HuH-7 (cell line): Measurements from ENCODE around the gene TMSB10.
"Not testable (repeated sequence)": the region's sequence is repeated elsewhere in the genome, so short reads cannot be mapped to it uniquely, and the experiment has no call there.

ENCODE experiments used
- DNase-seq: peaks from one replicate; pipeline ENCODE4 v3.0.0; 2011; ENCODE audit warnings: low spot score

Gene TMSB10

DNA sequence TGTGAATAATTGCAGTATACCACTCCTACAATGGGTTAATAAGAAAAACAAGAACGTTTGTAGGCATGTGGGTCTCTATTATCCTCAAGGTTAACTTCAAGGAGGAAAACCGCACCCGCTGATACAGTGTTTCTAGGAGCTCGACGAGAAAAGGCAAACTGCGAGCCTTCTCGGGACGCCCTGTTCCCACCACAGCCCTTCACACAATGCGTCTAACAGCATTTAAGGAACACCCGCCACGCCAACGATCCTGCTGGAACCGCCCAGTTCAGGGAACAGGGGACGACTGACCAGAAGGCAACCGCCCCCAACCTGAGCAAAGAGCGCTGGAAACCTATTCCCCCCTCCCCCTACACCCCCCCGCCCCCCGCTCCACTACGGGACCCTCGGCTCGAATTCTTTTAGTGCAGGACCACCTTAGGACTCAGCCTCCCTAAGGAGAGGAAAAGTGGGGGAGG, 710 bp upstream of the TMSB10 start:
- DNase-seq, result peak; percentile 70

DNA sequence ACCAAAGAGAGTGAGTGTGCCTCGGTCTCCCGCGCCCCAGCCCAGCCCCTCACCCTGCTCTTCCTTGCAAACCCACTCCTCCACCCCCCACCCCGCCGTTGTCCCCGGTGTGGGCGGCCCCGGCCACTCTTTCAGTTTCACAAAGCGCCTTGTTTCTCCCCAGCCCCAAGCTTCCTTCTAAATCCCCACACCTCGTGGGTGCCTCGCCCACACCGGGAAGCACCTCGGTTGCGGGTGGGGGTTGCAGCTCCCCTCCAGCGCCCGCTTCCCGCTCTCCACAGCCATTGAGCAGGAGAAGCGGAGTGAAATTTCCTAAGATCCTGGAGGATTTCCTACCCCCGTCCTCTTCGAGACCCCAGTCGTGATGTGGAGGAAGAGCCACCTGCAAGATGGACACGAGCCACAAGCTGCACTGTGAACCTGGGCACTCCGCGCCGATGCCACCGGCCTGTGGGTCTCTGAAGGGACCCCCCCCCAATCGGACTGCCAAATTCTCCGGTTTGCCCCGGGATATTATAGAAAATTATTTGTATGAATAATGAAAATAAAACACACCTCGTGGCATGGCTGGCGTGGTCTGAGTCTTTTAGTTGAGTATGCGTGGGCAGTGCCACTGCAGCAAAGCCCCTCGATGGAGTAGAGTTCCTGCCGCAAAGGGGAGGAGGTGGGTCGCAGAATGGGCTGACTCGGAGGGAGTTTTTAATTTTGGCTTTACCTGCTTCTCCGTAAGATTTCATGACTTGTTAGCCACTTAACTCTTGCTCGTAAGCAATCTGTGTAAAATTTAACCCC, 848 bp downstream of the TMSB10 start:
- no peak for DNase-seq

DNA sequence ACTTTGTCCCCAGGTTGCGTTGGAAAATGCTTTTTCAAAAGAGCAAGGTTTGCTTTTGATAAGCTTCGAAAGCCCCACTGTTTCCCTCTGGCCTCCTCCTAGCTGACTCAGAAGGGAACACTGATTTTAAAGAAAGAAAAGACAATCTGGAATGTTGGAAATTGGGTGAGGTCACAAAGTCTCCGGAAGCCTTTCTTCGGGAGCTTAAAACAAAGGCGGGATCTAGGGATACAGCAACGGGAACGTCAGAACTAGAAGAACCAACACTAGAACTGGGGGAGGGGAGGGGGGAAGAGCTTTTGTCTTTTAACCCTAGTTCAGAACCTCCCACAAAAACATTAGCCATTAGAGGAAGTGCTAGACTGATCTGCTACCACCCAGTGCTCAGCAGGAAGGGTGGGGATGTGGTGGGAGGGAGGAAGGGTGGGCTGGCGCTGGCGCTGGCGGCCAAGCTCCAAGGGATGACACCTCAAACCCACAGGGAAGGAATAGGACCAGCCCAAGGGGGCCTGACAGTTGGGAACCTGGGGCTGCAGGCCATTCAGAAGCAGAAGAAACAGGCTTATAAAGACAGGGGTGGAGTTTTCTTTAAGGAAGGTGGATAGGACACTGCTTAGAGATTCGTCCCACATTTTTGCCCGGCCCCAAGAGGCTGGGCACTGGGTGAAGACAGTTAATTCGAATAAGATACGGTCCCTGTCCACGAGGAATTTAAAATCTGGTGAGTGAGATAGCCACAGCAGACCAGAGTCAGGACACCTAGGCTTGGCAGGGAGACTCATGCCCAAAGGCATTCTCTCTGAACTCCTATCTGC, 1.7 kb downstream of the TMSB10 start:
- no peak for DNase-seq

DNA sequence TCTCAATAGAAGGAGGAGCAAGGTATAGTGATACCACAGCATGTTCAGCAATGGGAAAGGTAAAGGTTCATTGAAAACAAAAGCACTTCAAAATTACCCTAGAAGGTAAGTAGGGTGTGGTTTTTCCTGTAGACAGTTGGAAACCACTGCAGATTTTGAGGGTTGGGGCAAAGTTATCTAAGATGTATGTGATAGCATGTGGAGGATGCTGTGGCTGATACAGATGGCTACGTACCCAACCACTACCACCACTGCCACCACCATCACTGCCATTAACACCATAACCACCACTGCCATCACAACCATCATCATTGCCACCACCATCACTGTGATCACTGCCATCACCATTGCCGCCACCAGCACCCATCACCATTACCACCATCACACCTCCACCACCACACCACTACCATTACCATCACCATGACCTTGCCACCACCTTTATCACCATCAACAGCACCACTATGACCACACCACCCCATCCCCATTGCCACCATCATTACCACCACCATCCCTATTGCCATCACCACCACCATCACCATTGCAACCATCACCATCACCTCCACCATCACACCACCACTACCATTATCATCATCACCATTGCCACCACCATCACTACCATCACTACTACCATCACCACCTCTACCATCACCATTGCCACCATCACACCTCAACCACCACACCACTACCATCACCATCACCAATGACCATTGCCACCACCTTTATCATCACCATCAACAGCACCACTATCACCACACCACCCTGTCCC, 3.7 kb downstream of the TMSB10 start:
- DNase-seq, result no peak

- DNase-seq, result no peak
Observed at GRCh38 chr2:84911135-84911678, 5.8 kb downstream of the TMSB10 start.

DNA sequence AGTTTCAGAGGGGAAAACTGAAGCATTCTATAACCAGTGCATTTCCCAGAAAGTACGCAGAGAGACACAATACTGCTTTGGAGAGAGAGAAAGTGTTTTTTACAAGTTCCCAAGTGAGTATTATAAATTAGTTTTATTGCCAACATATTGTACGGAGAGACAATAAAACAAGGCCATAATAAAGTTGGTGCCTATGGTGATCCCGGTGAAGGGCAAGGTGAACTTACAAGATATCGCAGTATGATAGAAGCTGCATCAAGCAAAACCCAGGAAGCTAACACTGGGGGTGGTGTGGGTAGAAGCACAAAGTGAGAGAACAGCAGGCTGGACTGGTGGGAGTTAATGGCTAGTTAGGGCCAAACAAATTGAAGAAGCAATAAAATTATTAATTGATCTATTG, 7.5 kb downstream of the TMSB10 start:
- DNase-seq, result no peak

DNA sequence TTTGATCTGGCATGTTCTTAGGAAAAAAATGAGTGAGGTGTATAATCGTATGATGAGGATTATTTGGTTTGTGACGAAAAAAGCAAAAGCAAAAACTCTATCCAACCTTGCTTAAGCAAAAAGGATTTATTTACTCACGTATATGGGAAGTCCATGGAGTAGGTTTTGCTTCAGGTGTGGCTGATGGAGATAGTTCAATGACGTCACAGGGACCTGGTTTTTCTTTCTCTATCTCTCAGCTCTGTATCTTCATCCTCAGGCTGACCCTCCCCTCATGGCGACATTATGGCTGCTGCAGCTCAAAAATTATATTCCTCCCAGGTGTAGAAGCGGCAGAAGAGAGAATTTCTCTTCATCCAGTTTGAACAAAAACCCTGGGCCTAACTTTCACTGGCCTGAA, 8.9 kb downstream of the TMSB10 start:
- no peak for DNase-seq

GRCh38 chr2:84915675-84916074, 10.2 kb downstream of the TMSB10 start:
- DNase-seq, result not testable (repeated sequence)

DNA sequence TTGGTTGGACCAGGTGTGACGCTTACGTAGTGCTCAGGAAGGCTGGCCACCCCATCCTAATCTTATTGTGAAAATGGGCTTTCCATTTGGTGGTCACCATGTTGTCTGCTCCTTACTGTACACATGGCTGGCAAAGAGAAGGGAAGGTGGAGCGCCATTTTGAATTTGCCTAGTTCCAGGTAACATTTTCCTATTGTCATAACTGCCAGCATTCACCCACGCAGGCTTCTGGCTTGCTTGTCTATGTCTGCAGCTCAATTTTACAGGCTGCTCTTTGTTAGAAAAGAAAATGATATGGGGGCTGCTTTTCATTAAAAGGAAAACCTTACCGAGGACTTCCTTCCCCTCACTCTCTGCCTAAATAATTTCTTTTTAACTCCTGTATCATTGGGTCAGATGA, 12.4 kb downstream of the TMSB10 start:
- not testable (repeated sequence) for DNase-seq

DNA sequence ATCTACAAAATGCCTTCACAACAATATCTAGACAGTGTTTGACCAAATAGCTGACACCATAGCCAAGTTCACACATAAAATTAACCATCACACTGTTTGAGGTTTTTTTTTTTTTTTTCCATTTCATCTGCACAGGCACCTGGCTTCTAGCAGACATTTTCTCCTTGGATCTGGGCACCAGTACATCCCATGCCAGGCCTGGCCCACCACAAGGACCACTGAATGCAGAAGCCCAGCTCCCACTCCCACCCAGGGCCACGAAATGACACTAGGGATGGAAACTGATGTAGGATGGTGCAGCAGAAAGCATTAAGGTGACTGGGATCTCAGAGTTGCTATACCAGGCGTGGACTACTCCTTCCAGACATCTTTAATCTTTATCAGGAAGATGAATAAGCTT, 13.0 kb downstream of the TMSB10 start:
- DNase-seq, result no peak

DNA sequence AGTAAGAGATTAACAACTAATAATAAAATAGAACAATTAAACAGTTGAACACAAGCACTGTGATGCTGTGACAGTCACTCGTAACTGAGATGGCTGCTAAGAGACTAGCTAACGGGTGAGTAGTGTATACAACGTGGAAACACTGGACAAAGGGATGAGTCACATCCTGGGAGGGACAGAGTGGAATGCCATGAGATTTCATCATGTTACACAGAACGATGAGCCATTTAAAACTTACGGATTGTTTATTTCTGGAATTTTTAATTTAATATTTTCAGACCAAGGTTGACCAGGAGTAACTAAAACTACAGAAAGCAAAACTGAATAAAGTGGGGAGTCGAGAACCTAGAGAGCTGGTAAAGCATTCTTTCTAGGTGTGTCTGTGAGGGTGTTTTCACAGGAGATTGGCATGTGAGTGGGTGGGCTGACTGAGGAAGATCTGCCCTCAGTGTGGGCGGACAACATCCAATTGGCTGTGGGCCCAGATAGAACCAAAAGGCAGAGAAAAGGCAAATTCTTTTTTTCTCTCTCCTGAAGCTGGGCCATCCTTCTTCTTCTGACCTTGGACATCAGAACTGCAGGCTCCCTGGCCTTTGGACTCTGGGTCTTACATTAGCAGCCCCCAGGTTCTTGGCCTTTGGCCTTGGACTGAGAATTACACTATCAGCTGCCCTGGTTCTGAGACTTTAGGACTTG, 14.6 kb downstream of the TMSB10 start:
- DNase-seq, result peak; percentile 58

GRCh38 chr2:84923009-84923408, 17.6 kb downstream of the TMSB10 start:
- DNase-seq, result no peak

- DNase-seq, result no peak
Observed at GRCh38 chr2:84924173-84925106, 19.0 kb downstream of the TMSB10 start.

DNA sequence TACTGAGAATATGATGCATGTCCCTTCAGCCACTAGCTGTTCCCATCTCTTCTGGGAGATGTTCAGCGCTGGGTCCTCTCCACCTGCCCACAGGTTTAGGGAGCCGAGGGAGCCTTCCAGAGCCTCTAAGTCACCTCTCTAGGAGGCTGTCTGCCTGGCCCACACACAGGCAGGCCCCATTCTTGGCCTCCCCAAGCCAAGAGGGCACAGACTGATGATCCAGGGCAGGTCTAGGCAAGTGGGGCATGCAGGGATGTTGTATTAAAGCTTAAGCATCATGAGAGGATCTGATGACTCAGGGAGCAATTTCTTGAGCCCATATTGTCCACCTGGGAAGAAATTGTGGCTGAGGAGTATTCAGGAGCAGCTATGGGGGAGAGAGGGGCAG, 19.9 kb downstream of the TMSB10 start:
- no peak for DNase-seq

DNA sequence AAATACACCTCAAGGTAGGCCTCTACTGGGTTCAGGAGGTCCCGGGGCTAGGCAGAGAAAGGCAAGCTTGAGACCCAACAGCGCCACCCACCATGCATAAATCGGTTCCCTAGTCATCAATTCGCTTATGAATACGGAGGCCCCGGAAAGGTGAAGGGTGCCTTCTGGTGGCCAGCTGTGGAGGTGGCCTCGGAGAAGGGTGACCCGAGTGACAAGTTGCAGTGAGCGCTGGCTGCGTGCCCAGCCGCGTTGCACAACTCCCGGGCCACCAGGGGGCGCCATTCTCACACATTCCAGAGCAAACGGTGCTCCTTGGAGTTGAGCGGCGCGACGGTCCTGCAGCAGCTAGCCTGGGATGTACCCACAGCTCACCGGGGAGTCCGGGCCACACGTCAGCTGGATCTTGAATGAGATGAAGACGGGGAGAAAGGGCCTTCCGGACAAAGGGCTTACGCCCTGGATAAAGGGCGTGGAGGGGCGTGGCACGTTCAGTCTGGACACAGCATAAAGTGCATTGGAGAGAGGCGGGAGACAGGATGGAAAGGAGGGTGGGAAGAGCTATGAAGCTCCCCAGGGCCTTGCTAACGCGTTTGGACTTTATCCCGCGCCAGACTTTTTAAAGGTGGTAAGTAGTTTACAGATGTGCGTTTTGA, 20.4 kb downstream of the TMSB10 start:
- DNase-seq, result peak; percentile 87

GRCh38 chr2:84927275-84927627, 21.8 kb downstream of the TMSB10 start:
- DNase-seq, result no peak

GRCh38 chr2:84931384-84931821, 25.9 kb downstream of the TMSB10 start:
- DNase-seq, result no peak

GRCh38 chr2:84938194-84938879, 32.9 kb downstream of the TMSB10 start:
- no peak for DNase-seq

DNA sequence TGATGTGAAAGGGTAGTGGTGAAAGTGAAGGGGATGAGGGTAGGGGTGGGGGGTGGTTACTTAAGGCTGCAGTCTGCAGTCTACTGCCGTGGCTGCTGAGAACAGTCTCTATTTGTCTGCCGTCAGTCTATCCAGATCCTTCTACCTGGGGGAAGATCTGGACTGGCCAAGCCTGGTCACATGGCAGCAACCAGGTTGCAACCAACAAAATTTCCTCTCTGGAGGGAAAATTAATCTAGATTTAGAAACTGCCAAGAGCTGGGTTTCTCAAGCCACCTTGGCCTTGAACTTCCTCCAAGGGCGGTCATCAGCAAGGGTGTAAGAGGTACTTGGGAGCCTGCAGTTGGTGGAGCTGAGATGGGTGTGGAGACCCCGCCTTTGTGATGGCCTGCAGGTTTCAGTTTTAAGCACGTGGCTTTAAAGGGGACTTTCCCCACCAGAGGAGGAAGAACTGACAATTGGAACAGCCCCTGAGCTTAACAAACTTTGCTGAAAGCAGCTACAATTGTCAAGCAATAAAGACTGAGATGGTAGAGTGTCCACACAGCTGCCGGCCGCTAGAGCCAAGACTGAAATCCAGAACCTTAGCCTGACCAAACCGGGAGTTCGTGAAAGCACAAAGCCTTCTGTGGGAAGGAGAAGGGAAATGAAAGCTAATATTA, 34.1 kb downstream of the TMSB10 start:
- DNase-seq, result no peak
